Measurements from ENCODE around the gene SMAD6. TPM values are rescaled to one million over a fixed set of nuclear protein-coding genes. Genes with fewer than 3 reads are reported as not detected.
A peak's percentile ranks its signal among the peaks of the same experiment; 100 is the strongest.

SMAD6 gene
- total RNA-seq, 1 experiment from 2014 or later, result 6.6 TPM

- H3K79me2 ChIP-seq (ENCODE audit: insufficient read depth, low read length), result no peaks in the 10 kb centered on the region
- no peak overlapping the region for H3K4me3 ChIP-seq (replicated peaks in 1 of 2; ENCODE audit: low read depth in 1 of 2, low read length in 2 of 2)
- ATAC-seq (peak; percentile 82), DNase-seq (ENCODE audit: low read depth, low spot score) (peak; percentile 60)
- ChIA-PET RAD21 (ENCODE audit: low non-redundant PET in 1 of 2, low total read pairs in 2 of 2, uncharacterized antibody in 2 of 2, unreplicated experiment in 2 of 2) (interaction anchor here (0.7 to 0.9 kb wide), 3 partner anchors 17 to 28 kb away, joined by 3 to 4 read pairs (median 3); partner anchors contain the start of gene SMAD6 (in 1 of the 2)), CTCF (interaction anchor here (0.8 to 1.9 kb wide), 4 partner anchors 12 to 55 kb away, joined by 3 to 11 read pairs (median 4); no protein-coding TSS in a partner anchor), POLR2A (no interaction called here)
- H3K27me3 ChIP-seq (ENCODE audit: insufficient read depth, low read length), result no peaks in the 10 kb centered on the region
- no peaks in the 10 kb centered on the region for H3K9me3 ChIP-seq (ENCODE audit: control insufficient read depth in 1 of 2, insufficient read depth in 1 of 2, low read depth in 1 of 2, low read length in 2 of 2)
- H3K9me2 ChIP-seq (ENCODE audit: insufficient read depth), result no peaks in the 10 kb centered on the region
- no peak overlapping the region for H2AFZ ChIP-seq (ENCODE audit: low read depth, low read length, poor library complexity, severe bottlenecking)
- intact Hi-C loops (cut with micrococcal nuclease), result no loop called here
- peaks cover 21 to 31% of the 10 kb centered on the region in 2 experiments for H3K4me1 ChIP-seq (ENCODE audit: control insufficient read depth in 1 of 2, insufficient read depth in 2 of 2, low read length in 2 of 2)
- peak overlapping the region; percentile 35 for H3K4me2 ChIP-seq (ENCODE audit: low read length)
- H3K36me3 ChIP-seq (ENCODE audit: control insufficient read depth in 1 of 2, insufficient read depth in 2 of 2, low read length in 2 of 2), result no peaks in the 10 kb centered on the region
- TF ChIP-seq RAD21 (IDR thresholded peaks at IDR 0.05; ENCODE audit: low read depth), result no peak
- TF ChIP-seq POLR2AphosphoS5 (IDR thresholded peaks at IDR 0.05; ENCODE audit: low read depth, low read length), result peak; percentile 37; the same call in 1 of the 2 replicates
- TF ChIP-seq EZH2phosphoT487 (IDR thresholded peaks at IDR 0.05; ENCODE audit: borderline replicate concordance), result no peak
- H3K9ac ChIP-seq (ENCODE audit: low read length), result peak overlapping the region; percentile 38; the same call in 1 of the 2 replicates
- H4K20me1 ChIP-seq (ENCODE audit: insufficient read depth), result no peaks in the 10 kb centered on the region
- no TSS peak for BruUV-seq (replicated peaks)
- no peak overlapping the region; the same call in 1 of the 2 replicates for H3K27ac ChIP-seq (ENCODE audit: low read depth, low read length)
Measured at GRCh38 chr15:66673410-66674322, 28.4 kb upstream of the SMAD6 start.

GRCh38 chr15:66674756-66675155 is 27.3 kb upstream of the SMAD6 start:
- no peak overlapping the region for H3K9ac ChIP-seq (ENCODE audit: low read length)
- H4K20me1 ChIP-seq (ENCODE audit: insufficient read depth), result no peaks in the 10 kb centered on the region
- ChIA-PET CTCF (interaction anchor here (1.3 to 1.9 kb wide), 2 partner anchors 10 to 23 kb away, joined by 3 to 11 read pairs; no protein-coding TSS in a partner anchor), RAD21 (ENCODE audit: low non-redundant PET in 1 of 2, low total read pairs in 2 of 2, uncharacterized antibody in 2 of 2, unreplicated experiment in 2 of 2) (no interaction called here), POLR2A (no interaction called here)
- no peak overlapping the region for H2AFZ ChIP-seq (ENCODE audit: low read depth, low read length, poor library complexity, severe bottlenecking)
- H3K9me3 ChIP-seq (ENCODE audit: control insufficient read depth in 1 of 2, insufficient read depth in 1 of 2, low read depth in 1 of 2, low read length in 2 of 2), result no peaks in the 10 kb centered on the region
- H3K27ac ChIP-seq (ENCODE audit: low read depth, low read length), result no peak overlapping the region
- H3K27me3 ChIP-seq (ENCODE audit: insufficient read depth, low read length), result no peaks in the 10 kb centered on the region
- BruUV-seq (replicated peaks), result no TSS peak
- no peak for DNase-seq (ENCODE audit: low read depth, low spot score)
- no peak for ATAC-seq
- no peak overlapping the region for H3K4me2 ChIP-seq (ENCODE audit: low read length)
- H3K4me3 ChIP-seq (replicated peaks in 1 of 2; ENCODE audit: low read depth in 1 of 2, low read length in 2 of 2), result no peak overlapping the region
- H3K9me2 ChIP-seq (ENCODE audit: insufficient read depth), result no peaks in the 10 kb centered on the region
- intact Hi-C loops (cut with micrococcal nuclease), result no loop called here
- peaks cover 21 to 31% of the 10 kb centered on the region in 2 experiments for H3K4me1 ChIP-seq (ENCODE audit: control insufficient read depth in 1 of 2, insufficient read depth in 2 of 2, low read length in 2 of 2)
- H3K36me3 ChIP-seq (ENCODE audit: control insufficient read depth in 1 of 2, insufficient read depth in 2 of 2, low read length in 2 of 2), result no peaks in the 10 kb centered on the region
- TF ChIP-seq EZH2phosphoT487 (IDR thresholded peaks at IDR 0.05; ENCODE audit: borderline replicate concordance), result no peak
- no peak for TF ChIP-seq SP1 (IDR thresholded peaks at IDR 0.05; ENCODE audit: low read depth)
- no peaks in the 10 kb centered on the region for H3K79me2 ChIP-seq (ENCODE audit: insufficient read depth, low read length)

Measured in HCT116 (cell line).